Activated CD8-positive, alpha-beta memory T cell treated with anti-CD3 and anti-CD28 coated beads, Interleukin-2, amount 50 U/mL, for 1 hour (primary cell): ENCODE results near the gene RFNG.

ENCODE experiments used
- DNase-seq: peaks from one replicate; pipeline ENCODE4 v3.0.0-alpha.2; 2020; ENCODE audit errors: extremely low read depth

The RFNG gene

GRCh38 chr17:82077617-82078358, 26.2 kb upstream of the RFNG start:
- no peak for DNase-seq

- DNase-seq = no peak
These were observed 25.4 kb upstream of the RFNG start for GRCh38 chr17:82076785-82077591.

GRCh38 chr17:82076018-82076784, 24.6 kb upstream of the RFNG start:
- DNase-seq = no peak

- DNase-seq = no peak
These were observed 21.8 kb upstream of the RFNG start for GRCh38 chr17:82073446-82073845.

GRCh38 chr17:82072827-82073226, 21.2 kb upstream of the RFNG start:
- DNase-seq = no peak

- no peak for DNase-seq
These were observed 19.0 kb upstream of the RFNG start for GRCh38 chr17:82070611-82071010.

GRCh38 chr17:82065638-82066303, 14.2 kb upstream of the RFNG start, which contains the start of gene DUS1L:
DUS1L (minus strand) TSS chr17:82065804; CDS start chr17:82065059, 745 bp downstream.
- DNase-seq = no peak

GRCh38 chr17:82065193-82065637, 13.6 kb upstream of the RFNG start:
- no peak for DNase-seq

- no peak for DNase-seq
These were observed 13.0 kb upstream of the RFNG start for GRCh38 chr17:82064433-82065192.

- DNase-seq = no peak
These were observed 12.1 kb upstream of the RFNG start for GRCh38 chr17:82063424-82064415.

- no peak for DNase-seq
These were observed 11.4 kb upstream of the RFNG start for GRCh38 chr17:82062984-82063368.

- no peak for DNase-seq
These were observed 10.7 kb upstream of the RFNG start for GRCh38 chr17:82062076-82062983.

GRCh38 chr17:82061047-82061925, 9.7 kb upstream of the RFNG start:
- DNase-seq = no peak

GRCh38 chr17:82060614-82061013, 9.0 kb upstream of the RFNG start:
- DNase-seq = no peak

GRCh38 chr17:82060001-82060380, 8.4 kb upstream of the RFNG start:
- DNase-seq = no peak

- no peak for DNase-seq
These were observed 7.8 kb upstream of the RFNG start for GRCh38 chr17:82059272-82060000.

GRCh38 chr17:82058855-82059249, 7.2 kb upstream of the RFNG start:
- no peak for DNase-seq
